ENCODE measurements around the gene HNRNPLL.

Gene HNRNPLL

DNA sequence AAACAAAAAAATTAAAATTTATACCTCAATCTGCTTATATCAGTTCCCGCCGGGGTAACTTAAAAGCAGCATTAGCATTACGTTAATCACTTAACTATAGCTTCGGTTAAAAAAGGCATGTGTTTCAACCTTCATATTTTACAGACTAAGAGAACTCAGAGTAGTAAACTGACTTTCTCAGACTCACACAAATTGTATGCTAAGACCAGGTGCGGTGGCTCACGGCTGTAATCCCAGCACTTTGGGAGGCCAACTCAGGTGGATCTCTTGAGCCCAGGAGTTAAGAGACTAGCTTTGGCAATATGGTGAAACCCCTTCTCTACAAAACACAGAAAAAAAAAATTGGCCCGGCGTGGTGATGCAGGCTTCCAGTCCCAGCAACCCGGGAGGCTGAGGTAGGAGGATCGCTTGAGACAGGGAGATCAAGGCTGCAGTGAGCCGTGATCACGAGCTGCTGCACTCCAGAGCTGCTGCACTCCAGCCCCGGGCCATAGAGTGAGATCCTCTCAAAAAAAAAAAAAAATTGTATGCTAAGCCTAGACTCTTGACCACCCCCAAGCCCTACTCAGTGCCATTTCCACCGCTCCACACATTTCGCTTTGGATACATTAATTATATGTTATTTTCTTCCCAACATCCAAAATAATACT, 2.4 kb downstream of the HNRNPLL start:
- H3K36me3 ChIP-seq, result no peaks in the 10 kb centered on the region
- H3K27ac ChIP-seq, result peak overlapping the region; percentile 94 to 97
- TF ChIP-seq, protein P1, sequence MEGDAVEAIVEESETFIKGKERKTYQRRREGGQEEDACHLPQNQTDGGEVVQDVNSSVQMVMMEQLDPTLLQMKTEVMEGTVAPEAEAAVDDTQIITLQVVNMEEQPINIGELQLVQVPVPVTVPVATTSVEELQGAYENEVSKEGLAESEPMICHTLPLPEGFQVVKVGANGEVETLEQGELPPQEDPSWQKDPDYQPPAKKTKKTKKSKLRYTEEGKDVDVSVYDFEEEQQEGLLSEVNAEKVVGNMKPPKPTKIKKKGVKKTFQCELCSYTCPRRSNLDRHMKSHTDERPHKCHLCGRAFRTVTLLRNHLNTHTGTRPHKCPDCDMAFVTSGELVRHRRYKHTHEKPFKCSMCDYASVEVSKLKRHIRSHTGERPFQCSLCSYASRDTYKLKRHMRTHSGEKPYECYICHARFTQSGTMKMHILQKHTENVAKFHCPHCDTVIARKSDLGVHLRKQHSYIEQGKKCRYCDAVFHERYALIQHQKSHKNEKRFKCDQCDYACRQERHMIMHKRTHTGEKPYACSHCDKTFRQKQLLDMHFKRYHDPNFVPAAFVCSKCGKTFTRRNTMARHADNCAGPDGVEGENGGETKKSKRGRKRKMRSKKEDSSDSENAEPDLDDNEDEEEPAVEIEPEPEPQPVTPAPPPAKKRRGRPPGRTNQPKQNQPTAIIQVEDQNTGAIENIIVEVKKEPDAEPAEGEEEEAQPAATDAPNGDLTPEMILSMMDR (IDR thresholded peaks at IDR 0.05), result no peak
- H3K9me3 ChIP-seq, result no peaks in the 10 kb centered on the region
- H3K27me3 ChIP-seq, result no peaks in the 10 kb centered on the region
- H3K4me3 ChIP-seq, result peak overlapping the region; percentile 64 to 74
- DNase-seq, result no peak
- intact Hi-C loops (cut with DNase I; ENCODE audit: low total_unique reads), result loop anchor here (5.0 kb wide), 1 partner anchor 67 kb away; the partner anchor contains the start of gene GALM
- H3K4me1 ChIP-seq, result peaks cover 0 to 52% (median 19%) of the 10 kb centered on the region in 4 donors

GRCh38 chr2:38599706-38600105, 3.0 kb downstream of the HNRNPLL start:
- no peaks in the 10 kb centered on the region for H3K9me3 ChIP-seq
- peak overlapping the region; percentile 94 to 97 for H3K27ac ChIP-seq
- TF ChIP-seq, protein P1 (IDR thresholded peaks at IDR 0.05), result no peak
- DNase-seq, result no peak
- no peaks in the 10 kb centered on the region for H3K36me3 ChIP-seq
- H3K4me1 ChIP-seq, result peaks cover 0 to 55% (median 19%) of the 10 kb centered on the region in 4 donors
- no peaks in the 10 kb centered on the region for H3K27me3 ChIP-seq
- intact Hi-C loops (cut with DNase I; ENCODE audit: low total_unique reads), result loop anchor here (5.0 kb wide), 1 partner anchor 68 kb away; the partner anchor contains the start of gene GALM
- H3K4me3 ChIP-seq, result peak overlapping the region; percentile 64 to 74

GRCh38 chr2:38598991-38599295, 3.8 kb downstream of the HNRNPLL start:
- H3K9me3 ChIP-seq, result no peaks in the 10 kb centered on the region
- no peak overlapping the region for H3K4me3 ChIP-seq
- no peak for DNase-seq
- H3K36me3 ChIP-seq, result no peaks in the 10 kb centered on the region
- H3K4me1 ChIP-seq, result peaks cover 0 to 63% (median 19%) of the 10 kb centered on the region in 4 donors
- TF ChIP-seq, protein P1 (IDR thresholded peaks at IDR 0.05), result no peak
- intact Hi-C loops (cut with DNase I; ENCODE audit: low total_unique reads), result no loop called here
- peak overlapping the region; percentile 94 to 97 for H3K27ac ChIP-seq
- H3K27me3 ChIP-seq, result no peaks in the 10 kb centered on the region

DNA sequence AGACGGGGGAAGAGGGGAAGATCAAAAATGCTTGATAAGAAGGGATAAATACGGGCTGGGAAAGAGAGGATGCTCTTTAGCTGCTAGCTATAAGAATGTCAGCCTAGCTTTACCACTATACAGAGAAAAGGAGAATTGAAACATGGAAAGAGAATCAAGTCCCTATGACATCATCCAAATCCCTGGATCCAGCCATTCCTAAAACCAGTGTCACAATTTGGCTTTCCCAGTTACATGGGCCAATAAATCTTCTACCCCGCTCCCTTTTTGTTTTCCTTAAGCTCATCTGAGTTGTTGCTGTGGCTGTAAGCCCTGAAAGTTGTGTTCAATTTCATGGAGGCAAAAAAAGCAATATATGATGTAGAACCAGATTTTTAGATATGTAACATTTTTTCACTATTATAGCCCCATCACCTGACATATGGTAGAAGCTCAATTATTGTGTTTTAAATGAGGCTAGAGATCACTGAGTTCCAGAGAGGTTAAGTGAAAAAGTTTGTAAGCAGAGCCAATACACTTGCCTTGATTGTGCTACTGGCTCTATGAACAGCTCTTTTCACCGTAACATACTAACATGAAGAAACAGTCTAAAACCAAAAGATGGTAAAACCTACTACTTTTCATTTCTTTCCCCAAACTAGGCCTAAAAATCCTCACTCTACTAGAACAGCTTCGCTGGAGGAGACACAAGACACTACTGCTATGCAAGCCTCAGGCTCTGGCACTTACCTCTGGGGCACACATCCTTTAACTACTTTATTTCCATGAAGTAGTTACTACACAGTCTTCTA, 4.3 kb downstream of the HNRNPLL start:
- Histone ChIP-seq H3K27ac (peak overlapping the region; percentile 94 to 97), H3K27me3 (no peaks in the 10 kb centered on the region), H3K4me1 (peaks cover 0 to 68% (median 19%) of the 10 kb centered on the region in 4 donors), H3K9me3 (no peaks in the 10 kb centered on the region), H3K4me3 (no peak overlapping the region), H3K36me3 (no peaks in the 10 kb centered on the region)
- TF ChIP-seq, protein P1 (IDR thresholded peaks at IDR 0.05), result no peak
- no peak for DNase-seq
- intact Hi-C loops (cut with DNase I; ENCODE audit: low total_unique reads), result no loop called here

- DNase-seq, result no peak
- no peaks in the 10 kb centered on the region for H3K27me3 ChIP-seq
- H3K27ac ChIP-seq, result no peak overlapping the region
- intact Hi-C loops (cut with DNase I; ENCODE audit: low total_unique reads), result no loop called here
- H3K4me3 ChIP-seq, result no peak overlapping the region
- TF ChIP-seq, protein P1 (IDR thresholded peaks at IDR 0.05), result no peak
- H3K9me3 ChIP-seq, result no peaks in the 10 kb centered on the region
- no peaks in the 10 kb centered on the region for H3K36me3 ChIP-seq
- peaks cover 0 to 81% (median 19%) of the 10 kb centered on the region in 4 donors for H3K4me1 ChIP-seq
These were observed 5.6 kb downstream of the HNRNPLL start for GRCh38 chr2:38597115-38597514.

Data from tibial artery (tissue), 4 donors.